ENCODE results near the gene PHF1. TPM values are rescaled to one million over a fixed set of nuclear protein-coding genes. Genes with fewer than 3 reads are reported as not detected.

PHF1 gene
- total RNA-seq, 1 donor = 20.9 TPM

DNA sequence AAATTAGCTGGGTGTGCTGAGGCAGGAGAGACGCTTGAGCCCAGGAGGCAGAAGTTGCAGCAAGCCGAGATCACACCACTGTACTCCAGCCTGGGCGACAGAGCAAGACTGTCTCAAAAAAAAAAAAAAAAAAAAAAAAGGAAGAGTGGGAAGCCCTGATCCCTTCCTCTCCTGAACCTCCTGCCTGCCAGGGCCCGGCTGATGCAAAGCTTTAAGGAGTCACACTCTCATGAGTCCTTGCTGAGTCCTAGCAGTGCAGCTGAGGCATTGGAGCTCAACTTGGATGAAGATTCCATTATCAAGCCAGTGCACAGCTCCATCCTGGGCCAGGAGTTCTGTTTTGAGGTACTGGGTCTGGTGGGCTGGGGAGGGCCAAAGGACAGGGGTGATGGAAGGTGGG is 24.1 kb downstream of the PHF1 start:
- DNase-seq (ENCODE audit: low read depth) = no peak
- H3K4me3 ChIP-seq (ENCODE audit: low read depth, low read length) = no peak overlapping the region
- TF ChIP-seq CTCF (IDR thresholded peaks at IDR 0.05; ENCODE audit: insufficient read depth, low read length) = no peak

DNA sequence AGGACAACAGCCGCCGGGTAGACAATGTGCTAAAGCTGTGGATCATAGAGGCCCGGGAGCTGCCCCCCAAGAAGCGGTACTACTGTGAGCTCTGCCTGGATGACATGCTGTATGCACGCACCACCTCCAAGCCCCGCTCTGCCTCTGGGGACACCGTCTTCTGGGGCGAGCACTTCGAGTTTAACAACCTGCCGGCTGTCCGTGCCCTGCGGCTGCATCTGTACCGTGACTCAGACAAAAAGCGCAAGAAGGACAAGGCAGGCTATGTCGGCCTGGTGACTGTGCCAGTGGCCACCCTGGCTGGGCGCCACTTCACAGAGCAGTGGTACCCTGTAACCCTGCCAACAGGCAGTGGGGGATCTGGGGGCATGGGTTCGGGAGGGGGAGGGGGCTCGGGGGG is 26.9 kb downstream of the PHF1 start:
- H3K4me3 ChIP-seq (ENCODE audit: low read depth, low read length) = no peak overlapping the region
- TF ChIP-seq CTCF (IDR thresholded peaks at IDR 0.05; ENCODE audit: insufficient read depth, low read length) = no peak
- no peak for DNase-seq (ENCODE audit: low read depth)

- no peak for TF ChIP-seq CTCF (IDR thresholded peaks at IDR 0.05; ENCODE audit: insufficient read depth, low read length)
- no peak overlapping the region for H3K4me3 ChIP-seq (ENCODE audit: low read depth, low read length)
- no peak for DNase-seq (ENCODE audit: low read depth)
Observed at GRCh38 chr6:33438978-33439594, 28.3 kb downstream of the PHF1 start.

DNA sequence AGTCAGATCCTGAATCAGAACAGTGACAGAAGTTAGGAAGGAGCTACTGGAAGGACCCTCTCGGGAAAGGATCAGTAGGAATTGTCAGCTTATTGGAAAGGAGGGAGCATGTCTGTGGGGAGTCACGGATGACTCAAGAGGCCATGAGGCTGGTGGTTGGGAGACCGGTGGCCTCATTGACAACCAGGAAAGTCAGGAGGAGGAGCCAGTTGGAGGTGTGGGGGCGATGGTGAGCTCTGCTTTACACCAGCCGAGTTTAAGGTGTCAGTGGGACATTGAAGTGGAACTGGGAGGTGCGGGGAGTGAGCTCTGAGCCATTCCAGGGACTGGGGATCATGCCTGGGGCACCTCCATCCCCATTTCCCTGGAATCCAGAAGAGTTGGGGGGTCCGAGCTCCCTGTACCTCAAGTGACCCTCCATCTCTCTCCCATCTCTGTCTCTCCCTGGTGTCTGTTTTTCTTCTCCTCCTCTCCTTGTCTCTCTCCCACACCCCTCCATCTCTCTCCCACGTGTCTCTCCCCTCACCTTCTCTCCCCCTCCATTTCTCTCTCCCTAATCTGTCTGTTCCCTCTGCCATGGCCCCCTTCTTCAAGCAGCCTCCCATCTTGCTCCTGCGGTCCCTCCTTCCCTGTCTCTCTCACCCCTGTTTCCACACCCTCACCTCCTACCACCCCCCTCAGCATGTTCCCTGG is 29.3 kb downstream of the PHF1 start:
- H3K4me3 ChIP-seq (ENCODE audit: low read depth, low read length) = no peak overlapping the region
- DNase-seq (ENCODE audit: low read depth) = no peak
- no peak for TF ChIP-seq CTCF (IDR thresholded peaks at IDR 0.05; ENCODE audit: insufficient read depth, low read length)

DNA sequence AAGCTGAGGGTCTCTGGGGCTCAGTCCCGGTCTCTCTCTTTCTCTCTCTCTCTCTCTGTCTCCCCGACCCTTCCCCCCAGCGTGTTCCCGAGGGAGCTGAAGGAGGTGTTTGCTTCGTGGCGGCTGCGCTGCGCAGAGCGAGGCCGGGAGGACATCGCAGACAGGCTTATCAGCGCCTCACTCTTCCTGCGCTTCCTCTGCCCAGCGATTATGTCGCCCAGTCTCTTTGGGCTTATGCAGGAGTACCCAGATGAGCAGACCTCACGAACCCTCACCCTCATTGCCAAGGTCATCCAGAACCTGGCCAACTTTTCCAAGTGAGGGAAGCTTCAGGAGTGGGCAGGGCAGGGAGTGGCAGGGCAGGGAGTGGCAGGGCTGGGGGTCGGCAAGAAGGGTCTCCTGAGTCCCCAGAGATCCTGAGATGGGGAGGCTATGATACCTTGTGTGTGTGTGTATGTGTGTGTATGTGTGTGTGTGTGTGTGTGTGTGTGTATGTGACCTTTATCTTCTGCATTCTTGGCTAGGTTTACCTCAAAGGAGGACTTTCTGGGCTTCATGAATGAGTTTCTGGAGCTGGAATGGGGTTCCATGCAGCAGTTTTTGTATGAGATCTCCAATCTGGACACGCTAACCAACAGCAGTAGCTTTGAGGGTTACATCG is 30.0 kb downstream of the PHF1 start:
- no peak for DNase-seq (ENCODE audit: low read depth)
- no peak overlapping the region for H3K4me3 ChIP-seq (ENCODE audit: low read depth, low read length)
- TF ChIP-seq CTCF (IDR thresholded peaks at IDR 0.05; ENCODE audit: insufficient read depth, low read length) = no peak

- H3K4me3 ChIP-seq (ENCODE audit: low read depth, low read length) = no peak overlapping the region
- no peak for DNase-seq (ENCODE audit: low read depth)
- no peak for TF ChIP-seq CTCF (IDR thresholded peaks at IDR 0.05; ENCODE audit: insufficient read depth, low read length)
Observed at GRCh38 chr6:33441457-33441856, 30.6 kb downstream of the PHF1 start.

Measured in fibroblast of the aortic adventitia (primary cell).